GM12878 (cell line): Measurements from ENCODE around the gene TOX4.

ENCODE experiments used
- CREM ChIP-seq: IDR thresholded peaks from 2 replicates; pipeline ENCODE4 v1.6.1; 2014; ENCODE audit warnings: antibody characterized with exemption, low read depth
- CTCF ChIP-seq, 3 experiments: IDR thresholded peaks in 2 of 3; conservative IDR thresholded peaks in 1 of 3; 2 replicates each; pipeline ENCODE4 v1.5.1; 2011; ENCODE audit warnings: low read depth in 3 of 3, low read length in 3 of 3, mild to moderate bottlenecking in 3 of 3, control low read depth in 2 of 3, moderate library complexity in 2 of 3, inconsistent platforms in 1 of 3, mixed read lengths in 1 of 3; ENCODE audit not compliant: control insufficient read depth in 2 of 3, insufficient read depth in 1 of 3; ENCODE audit errors: extremely low read depth in 1 of 3
- EP300 ChIP-seq, 2 experiments: fragments of 150-350 bp in 1 of 2; IDR thresholded peaks; 2 replicates each; pipeline ENCODE4 v1.6.1; 2011 to 2012; ENCODE audit warnings: low read depth in 2 of 2, low read length in 2 of 2, borderline replicate concordance in 1 of 2, improper control_type of control experiment in 1 of 2, inconsistent platforms in 1 of 2; ENCODE audit not compliant: control insufficient read depth in 1 of 2
- ETV6 ChIP-seq, 2 experiments: fragments of 450-650 bp in 1 of 2; IDR thresholded peaks in 1 of 2; conservative IDR thresholded peaks in 1 of 2; 2 replicates each; pipeline ENCODE4 v1.6.1; 2014; ENCODE audit warnings: antibody characterized with exemption in 1 of 2, borderline replicate concordance in 1 of 2, low read depth in 1 of 2, mild to moderate bottlenecking in 1 of 2, moderate library complexity in 1 of 2
- POLR2AphosphoS5 ChIP-seq: IDR thresholded peaks from 2 replicates; pipeline ENCODE4 v1.6.1; 2011; ENCODE audit warnings: mild to moderate bottlenecking, low read length, inconsistent platforms
- REST ChIP-seq: IDR thresholded peaks from 2 replicates; pipeline ENCODE4 v1.6.1; 2012; ENCODE audit warnings: mild to moderate bottlenecking, low read depth, low read length
- ZBTB33 ChIP-seq: fragments of 450-650 bp; IDR thresholded peaks from 2 replicates; pipeline ENCODE4 v1.6.1; 2017; ENCODE audit warnings: mild to moderate bottlenecking
- ZNF24 ChIP-seq: fragments of 450-650 bp; IDR thresholded peaks from 2 replicates; pipeline ENCODE4 v1.6.1; 2017; ENCODE audit warnings: antibody characterized with exemption, mild to moderate bottlenecking

- TF ChIP-seq EP300 (IDR thresholded peaks at IDR 0.05; ENCODE audit: borderline replicate concordance in 1 of 2, control insufficient read depth in 1 of 2, low read depth in 2 of 2, low read length in 2 of 2) (no peak), POLR2AphosphoS5 (no peak), CREM (no peak), ZBTB33 (no peak), ZNF24 (no peak), REST (no peak), ETV6 (conservative IDR thresholded peaks at IDR 0.05 in 1 of 2, IDR thresholded peaks at IDR 0.05 in 1 of 2; ENCODE audit: borderline replicate concordance in 1 of 2, low read depth in 1 of 2) (no peak), CTCF (IDR thresholded peaks at IDR 0.05 in 2 of 3, conservative IDR thresholded peaks at IDR 0.05 in 1 of 3; ENCODE audit: control insufficient read depth in 2 of 3, extremely low read depth in 1 of 3, insufficient read depth in 1 of 3, low read depth in 3 of 3, low read length in 3 of 3) (no peak)
Observed at GRCh38 chr14:21509432-21510143, 32.6 kb downstream of the TOX4 start.
